OCI-LY7 (cell line): Measurements from ENCODE around the gene PDXP. TPM values are rescaled to one million over a fixed set of nuclear protein-coding genes. Genes with fewer than 3 reads are reported as not detected.

Experiments used
- BruUV-seq: library from RNA; stranded (reverse); fragments of 400-500 nt; replicated peaks from 2 replicates; lab custom pipeline; 2021; lab: Mats Ljungman, UMichigan
- CTCF ChIA-PET: fragments of 300-600 bp; sonication (Branson Sonifier 250); formaldehyde crosslinking; loops from one replicate; lab custom pipeline; 2022; ENCODE audit warnings: antibody characterized with exemption; ENCODE audit not compliant: unreplicated experiment; lab: Charles Lee
- POLR2A ChIA-PET: fragments of 300-600 bp; sonication (Branson Sonifier 250); formaldehyde crosslinking; loops from one replicate; lab custom pipeline; 2022; ENCODE audit warnings: antibody characterized with exemption; lab: Charles Lee
- DNase-seq: peaks from one replicate; pipeline ENCODE4 v3.0.0-alpha.2; 2015; ENCODE audit warnings: low spot score
- H2AFZ ChIP-seq: fragments of 200-600 bp; sonication (generic), shearing (Covaris generic); 2 replicates; pipeline ENCODE4 v1.6.1; 2014; ENCODE audit warnings: mild to moderate bottlenecking, antibody characterized with exemption, low read length, moderate library complexity
- H3K27ac ChIP-seq: fragments of 200-600 bp; sonication (generic); 2 replicates; pipeline ENCODE4 v1.5.1; 2014; ENCODE audit warnings: mixed run types, low read depth, mild to moderate bottlenecking, moderate library complexity, low read length, inconsistent platforms; ENCODE audit not compliant: poor library complexity, severe bottlenecking
- H3K36me3 ChIP-seq: fragments of 200-600 bp; sonication (generic); 2 replicates; pipeline ENCODE4 v1.6.1; 2014; ENCODE audit warnings: mild to moderate bottlenecking, antibody characterized with exemption, low read length, moderate library complexity, mixed read lengths; ENCODE audit not compliant: insufficient read depth
- H3K4me1 ChIP-seq: fragments of 200-600 bp; sonication (generic); 2 replicates; pipeline ENCODE4 v1.5.1; 2014; ENCODE audit warnings: mild to moderate bottlenecking, low read length; ENCODE audit not compliant: insufficient read depth, poor library complexity, severe bottlenecking
- H3K4me2 ChIP-seq: fragments of 200-600 bp; sonication (generic); 2 replicates; pipeline ENCODE4 v1.6.1; 2014; ENCODE audit warnings: mild to moderate bottlenecking, low read length
- H3K4me3 ChIP-seq: fragments of 200-600 bp; sonication (generic); 2 replicates; pipeline ENCODE4 v1.5.1; 2014; ENCODE audit warnings: mild to moderate bottlenecking, low read depth, low read length; ENCODE audit not compliant: poor library complexity, severe bottlenecking
- H3K79me2 ChIP-seq: fragments of 200-600 bp; sonication (generic); 2 replicates; pipeline ENCODE4 v1.6.1; 2016; ENCODE audit warnings: low read depth, mild to moderate bottlenecking, low read length, moderate library complexity, mixed read lengths; ENCODE audit not compliant: insufficient read depth
- H3K9me2 ChIP-seq: fragments of 200-600 bp; sonication (generic); 2 replicates; pipeline ENCODE4 v1.6.1; 2016; ENCODE audit warnings: mild to moderate bottlenecking, low read length, mixed read lengths; ENCODE audit not compliant: insufficient read depth
- H3K9me3 ChIP-seq: fragments of 200-600 bp; sonication (generic); 2 replicates; pipeline ENCODE4 v1.6.1; 2014; ENCODE audit warnings: mild to moderate bottlenecking, mixed run types, low read length, mixed read lengths
- H4K20me1 ChIP-seq: fragments of 200-600 bp; sonication (generic); 2 replicates; pipeline ENCODE4 v1.6.1; 2014; ENCODE audit warnings: mild to moderate bottlenecking, antibody characterized with exemption, low read length, moderate library complexity, mixed read lengths; ENCODE audit not compliant: insufficient read depth
- EZH2phosphoT487 ChIP-seq: fragments of 200-600 bp; sonication (generic); IDR thresholded peaks from 2 replicates; pipeline ENCODE4 v1.6.1; 2018; ENCODE audit warnings: low read depth, borderline replicate concordance, mild to moderate bottlenecking, mixed run types, antibody characterized with exemption, low read length, moderate library complexity, mixed read lengths
- intact Hi-C: fragments of 100-400 bp; cut with micrococcal nuclease; formaldehyde crosslinking; loops from one replicate; pipeline ENCODE4 v1.10.0; 2022; ENCODE audit not compliant: unreplicated experiment
- total RNA-seq, 2 experiments: library from RNA; depleted of rRNA in 1 of 2; stranded (reverse); fragments of >200 nt in 1 of 2; shearing (Covaris generic) in 1 of 2; gene quantifications; 2 replicates each; pipeline ENCODE4 v1.2.3, GENCODE V29; 2014 to 2022
- TF ChIP-seq, protein P1 (sequence below): fragments of 200-600 bp; sonication (generic); conservative IDR thresholded peaks from 2 replicates; pipeline ENCODE4 v1.5.1; 2014; ENCODE audit warnings: mild to moderate bottlenecking, antibody characterized with exemption, low read length, moderate library complexity, mixed read lengths

The PDXP gene
- total RNA-seq, 2 experiments from 2014 or later: 55.8 to 61.2 TPM

DNA sequence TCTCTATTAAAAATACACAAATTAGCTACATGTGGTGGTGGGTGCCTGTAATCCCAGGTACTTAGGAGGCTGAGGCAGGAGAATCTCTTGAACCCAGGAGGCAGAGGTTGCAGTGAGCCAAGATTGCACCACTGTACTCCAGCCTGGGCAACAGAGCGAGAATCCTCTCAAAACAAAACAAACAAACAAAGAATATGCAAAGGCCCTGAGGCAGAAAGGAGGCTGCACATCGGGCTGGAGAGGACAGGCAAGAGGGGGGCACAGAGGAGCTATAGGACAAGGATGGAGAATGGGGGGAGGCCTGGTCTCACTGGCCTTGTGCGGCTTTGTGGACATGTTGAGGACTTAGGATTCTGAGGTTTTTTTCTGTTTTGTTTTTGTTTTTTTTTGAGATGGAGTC lies 46.7 kb downstream of the PDXP start:
- Histone ChIP-seq H3K36me3 (no peaks in the 10 kb centered on the region), H3K9me2 (no peaks in the 10 kb centered on the region), H3K79me2 (no peaks in the 10 kb centered on the region), H3K9me3 (no peaks in the 10 kb centered on the region), H3K4me2 (no peak overlapping the region), H3K4me1 (no peaks in the 10 kb centered on the region), H3K4me3 (no peak overlapping the region), H4K20me1 (no peaks in the 10 kb centered on the region), H3K27ac (no peak overlapping the region), H2AFZ (no peak overlapping the region)
- no peak for DNase-seq
- intact Hi-C loops: no loop called here
- ChIA-PET CTCF (no interaction called here), POLR2A (interaction anchor here (0.6 kb wide), 1 partner anchor 130 kb away, joined by 5 read pairs; no protein-coding TSS in a partner anchor)
- BruUV-seq: no TSS peak
- TF ChIP-seq EZH2phosphoT487: no peak
- TF ChIP-seq, protein P1, sequence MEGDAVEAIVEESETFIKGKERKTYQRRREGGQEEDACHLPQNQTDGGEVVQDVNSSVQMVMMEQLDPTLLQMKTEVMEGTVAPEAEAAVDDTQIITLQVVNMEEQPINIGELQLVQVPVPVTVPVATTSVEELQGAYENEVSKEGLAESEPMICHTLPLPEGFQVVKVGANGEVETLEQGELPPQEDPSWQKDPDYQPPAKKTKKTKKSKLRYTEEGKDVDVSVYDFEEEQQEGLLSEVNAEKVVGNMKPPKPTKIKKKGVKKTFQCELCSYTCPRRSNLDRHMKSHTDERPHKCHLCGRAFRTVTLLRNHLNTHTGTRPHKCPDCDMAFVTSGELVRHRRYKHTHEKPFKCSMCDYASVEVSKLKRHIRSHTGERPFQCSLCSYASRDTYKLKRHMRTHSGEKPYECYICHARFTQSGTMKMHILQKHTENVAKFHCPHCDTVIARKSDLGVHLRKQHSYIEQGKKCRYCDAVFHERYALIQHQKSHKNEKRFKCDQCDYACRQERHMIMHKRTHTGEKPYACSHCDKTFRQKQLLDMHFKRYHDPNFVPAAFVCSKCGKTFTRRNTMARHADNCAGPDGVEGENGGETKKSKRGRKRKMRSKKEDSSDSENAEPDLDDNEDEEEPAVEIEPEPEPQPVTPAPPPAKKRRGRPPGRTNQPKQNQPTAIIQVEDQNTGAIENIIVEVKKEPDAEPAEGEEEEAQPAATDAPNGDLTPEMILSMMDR: no peak

- no peak for TF ChIP-seq EZH2phosphoT487
- TF ChIP-seq, protein P1: no peak
- Histone ChIP-seq H3K9me2 (no peaks in the 10 kb centered on the region), H3K79me2 (no peaks in the 10 kb centered on the region), H3K27ac (no peak overlapping the region), H3K4me2 (no peak overlapping the region), H3K36me3 (no peaks in the 10 kb centered on the region), H2AFZ (no peak overlapping the region), H4K20me1 (no peaks in the 10 kb centered on the region), H3K9me3 (no peaks in the 10 kb centered on the region), H3K4me1 (peaks cover 4% of the 10 kb centered on the region), H3K4me3 (no peak overlapping the region)
- DNase-seq: no peak
- POLR2A ChIA-PET: interaction anchor here (0.5 kb wide), 1 partner anchor 11 kb away, joined by 6 read pairs; no protein-coding TSS in a partner anchor
- intact Hi-C loops: no loop called here
- BruUV-seq: no TSS peak
- CTCF ChIA-PET: no interaction called here
Measured at GRCh38 chr22:37708580-37709444, 50.3 kb downstream of the PDXP start.

DNA sequence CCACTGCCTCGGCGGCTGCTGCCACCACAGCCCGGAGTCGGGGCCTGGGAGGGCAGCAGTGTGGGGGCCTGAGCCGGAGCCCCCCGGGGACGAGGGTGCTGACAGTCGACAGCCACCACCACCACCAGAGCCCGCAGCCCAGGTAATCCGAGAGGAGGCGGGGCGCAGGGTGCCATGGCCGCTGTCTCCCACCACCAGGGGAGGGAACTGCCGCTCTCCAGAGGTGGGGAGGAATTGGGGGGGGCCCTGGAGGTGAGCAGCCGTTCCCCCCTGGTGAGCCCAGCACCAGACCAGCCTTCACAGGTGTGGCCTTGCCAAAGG lies 50.9 kb downstream of the PDXP start:
- no peaks in the 10 kb centered on the region for H3K79me2 ChIP-seq
- no peaks in the 10 kb centered on the region for H4K20me1 ChIP-seq
- no peaks in the 10 kb centered on the region for H3K36me3 ChIP-seq
- CTCF ChIA-PET: no interaction called here
- no peak overlapping the region for H3K27ac ChIP-seq
- intact Hi-C loops: no loop called here
- H3K4me2 ChIP-seq: no peak overlapping the region
- no peak for DNase-seq
- no TSS peak for BruUV-seq
- no peaks in the 10 kb centered on the region for H3K9me3 ChIP-seq
- no peak overlapping the region for H2AFZ ChIP-seq
- POLR2A ChIA-PET: no interaction called here
- no peak overlapping the region for H3K4me3 ChIP-seq
- TF ChIP-seq EZH2phosphoT487: no peak
- TF ChIP-seq, protein P1: no peak
- no peaks in the 10 kb centered on the region for H3K9me2 ChIP-seq
- peaks cover 5% of the 10 kb centered on the region for H3K4me1 ChIP-seq
